Measurements from ENCODE around the gene KIAA1328.
"Not testable (repeated sequence)": the region's sequence is repeated elsewhere in the genome, so short reads cannot be mapped to it uniquely, and the experiment has no call there.

KIAA1328 gene

DNA sequence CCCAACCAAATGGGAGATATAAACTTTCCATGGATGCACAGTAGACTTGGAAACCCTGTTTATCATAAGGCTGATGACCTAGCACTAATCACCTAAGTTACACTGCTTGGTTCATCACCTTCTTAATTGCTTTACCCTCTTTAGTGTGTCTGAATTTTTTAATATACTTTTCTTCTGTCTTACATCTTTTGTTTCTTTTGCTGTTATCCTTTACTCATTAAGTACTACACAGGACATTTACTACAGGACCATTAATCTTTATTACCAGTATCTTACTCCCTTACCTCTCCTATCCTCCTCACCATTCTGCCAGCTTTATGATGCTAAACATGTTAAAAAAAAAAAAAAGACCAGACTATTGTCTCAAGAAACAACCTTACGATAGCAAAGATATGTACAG lies 333.6 kb downstream of the KIAA1328 start:
- DNase-seq, result no peak

DNA sequence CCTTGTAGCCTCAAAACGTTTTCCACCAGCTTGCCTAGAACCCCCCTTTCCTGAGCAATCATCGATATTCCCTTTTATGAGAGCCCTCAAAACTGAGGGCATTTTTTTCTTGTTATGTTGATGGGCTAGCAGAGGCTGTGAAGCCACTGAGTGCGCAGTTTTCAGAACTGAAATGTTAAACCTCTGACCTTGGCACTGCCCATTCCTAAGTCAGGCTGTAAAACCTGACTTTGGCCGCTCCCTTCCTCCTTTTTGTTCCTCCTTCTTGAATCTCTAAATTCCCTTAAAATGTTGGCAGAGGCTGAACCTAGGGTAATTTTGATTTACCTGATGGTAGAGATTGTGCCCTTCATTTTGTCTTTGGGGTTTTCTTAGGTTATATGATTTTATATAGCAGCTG lies 334.2 kb downstream of the KIAA1328 start:
- no peak for DNase-seq

DNA sequence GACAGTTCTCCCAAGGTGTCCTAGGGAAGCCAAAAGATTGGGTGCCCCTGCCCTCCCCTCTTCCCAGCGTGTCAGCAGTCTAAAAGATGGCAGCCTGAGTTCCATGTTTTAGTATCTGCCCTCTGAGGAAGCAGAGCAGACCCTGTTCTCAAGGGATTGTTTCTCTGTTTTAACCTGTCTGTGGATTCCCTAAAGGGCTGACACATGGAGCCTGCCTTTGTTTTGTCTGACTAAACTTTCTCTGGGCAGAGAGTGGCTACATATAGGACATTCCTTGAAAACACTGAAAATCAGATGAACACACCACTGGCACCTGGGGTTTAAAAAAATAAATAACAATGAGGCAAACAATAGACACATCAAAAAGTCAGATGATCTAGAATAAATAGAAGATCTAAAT lies 337.6 kb downstream of the KIAA1328 start:
- DNase-seq, result no peak

DNA sequence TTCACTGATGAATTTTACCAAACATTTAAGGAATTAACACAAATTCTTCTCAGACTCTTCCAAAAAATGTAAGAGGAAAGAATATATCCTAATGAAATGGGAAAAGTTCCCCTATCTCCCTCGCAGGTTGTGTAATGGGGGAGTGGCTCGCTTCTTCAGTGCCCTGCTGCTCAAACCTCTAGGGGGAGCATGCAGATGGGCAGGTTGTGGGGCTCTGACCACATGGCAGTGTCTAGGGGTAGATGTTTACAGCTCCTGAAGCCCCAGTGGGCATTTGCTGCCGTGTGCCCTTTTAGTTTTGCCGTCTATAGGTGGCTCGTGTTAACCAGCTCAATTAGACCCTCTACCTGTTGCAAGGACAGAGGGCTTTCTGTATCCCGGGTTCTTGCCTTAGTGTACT lies 338.0 kb downstream of the KIAA1328 start:
- not testable (repeated sequence) for DNase-seq

DNA sequence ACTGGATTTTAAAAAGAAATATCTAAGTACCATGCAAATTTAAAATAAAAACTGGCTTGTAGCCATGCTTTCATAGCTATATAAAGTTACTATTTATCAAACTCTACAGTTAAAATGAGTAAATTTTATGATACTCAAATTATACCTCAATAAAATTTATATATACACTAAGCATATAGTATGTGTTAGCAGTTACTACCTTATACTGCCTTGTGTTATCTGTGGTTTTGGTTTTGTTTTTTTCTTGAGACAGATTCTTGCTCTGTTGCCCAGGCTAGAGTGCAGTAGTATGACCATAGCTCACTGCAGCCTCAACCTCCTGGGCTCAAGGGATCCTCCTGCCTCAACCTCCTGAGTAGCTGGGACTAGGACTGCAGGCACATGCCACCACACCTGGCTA lies 342.1 kb downstream of the KIAA1328 start:
- DNase-seq, result no peak

DNA sequence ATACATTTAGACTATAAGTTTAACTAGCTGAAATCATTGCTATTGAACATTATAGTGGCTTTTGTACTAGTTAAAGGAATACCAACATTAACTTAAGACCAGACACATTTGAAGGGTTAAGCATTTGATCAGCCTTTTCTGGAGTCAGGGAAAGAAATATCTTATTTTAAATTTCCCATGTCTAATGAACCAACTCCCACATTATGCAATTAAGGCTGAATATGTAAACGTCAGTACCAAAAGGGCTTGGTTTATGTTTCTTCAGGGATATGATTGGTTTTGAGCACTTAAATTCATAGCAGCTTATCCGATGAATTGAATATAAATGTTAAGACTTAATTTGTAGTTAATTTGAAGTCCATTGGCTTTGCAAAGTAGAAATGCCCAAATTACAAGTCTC lies 344.5 kb downstream of the KIAA1328 start:
- no peak for DNase-seq

DNA sequence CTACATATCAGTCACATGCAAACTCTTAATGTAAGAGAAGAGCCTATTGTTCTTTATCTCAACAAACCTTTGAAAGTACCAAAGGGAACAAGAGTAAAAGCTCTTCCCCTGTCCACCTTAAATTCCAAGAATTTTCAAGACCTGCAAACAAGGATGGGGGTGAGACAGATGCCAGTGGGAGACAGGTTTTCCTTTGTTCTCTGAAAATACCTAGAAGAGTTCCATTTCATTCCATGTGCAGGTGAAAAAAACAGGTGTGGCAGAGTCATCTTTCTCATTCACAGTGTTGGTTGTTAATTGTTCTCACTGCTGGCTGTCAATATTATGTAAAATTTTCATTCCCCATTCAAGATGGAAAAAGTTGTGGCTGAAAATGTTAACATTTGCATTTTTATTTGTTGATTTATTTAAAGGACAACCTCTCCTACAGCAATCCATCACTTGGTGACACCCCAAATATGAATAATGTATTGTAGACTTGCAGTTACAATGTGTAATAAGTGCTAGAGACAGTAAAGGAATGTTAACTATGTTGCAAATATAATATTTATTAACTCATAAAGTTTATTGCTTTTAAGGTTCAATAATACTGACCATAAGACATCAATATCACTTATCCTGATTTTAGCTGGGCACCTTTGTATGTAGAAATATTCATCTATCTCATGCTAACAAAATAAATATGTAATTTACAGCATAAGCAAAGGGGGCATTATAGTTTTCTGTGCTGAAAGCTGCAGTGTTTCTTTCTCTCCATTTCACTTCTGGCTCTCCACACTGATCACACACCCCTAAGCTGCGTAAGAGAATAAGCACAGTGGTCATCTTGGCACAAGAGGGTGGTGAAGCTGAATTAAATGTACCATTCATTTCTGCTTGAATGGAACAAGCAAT lies 347.0 kb downstream of the KIAA1328 start:
- DNase-seq, result no peak

DNA sequence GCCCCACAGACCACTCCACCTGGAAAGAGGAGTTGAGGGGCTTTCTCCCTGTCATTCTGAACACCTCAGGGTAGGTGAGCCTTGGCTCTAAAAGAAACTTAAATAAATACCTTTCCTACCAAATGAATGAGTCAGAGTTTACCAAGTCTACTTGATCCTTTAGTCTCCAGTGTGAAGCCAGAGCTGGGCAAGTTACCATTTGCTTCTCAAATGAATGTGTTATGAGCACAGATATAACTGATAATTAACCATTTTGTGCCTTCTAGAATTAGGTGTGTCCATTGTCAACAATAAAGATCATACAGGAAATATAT lies 347.7 kb downstream of the KIAA1328 start:
- DNase-seq, result no peak

DNA sequence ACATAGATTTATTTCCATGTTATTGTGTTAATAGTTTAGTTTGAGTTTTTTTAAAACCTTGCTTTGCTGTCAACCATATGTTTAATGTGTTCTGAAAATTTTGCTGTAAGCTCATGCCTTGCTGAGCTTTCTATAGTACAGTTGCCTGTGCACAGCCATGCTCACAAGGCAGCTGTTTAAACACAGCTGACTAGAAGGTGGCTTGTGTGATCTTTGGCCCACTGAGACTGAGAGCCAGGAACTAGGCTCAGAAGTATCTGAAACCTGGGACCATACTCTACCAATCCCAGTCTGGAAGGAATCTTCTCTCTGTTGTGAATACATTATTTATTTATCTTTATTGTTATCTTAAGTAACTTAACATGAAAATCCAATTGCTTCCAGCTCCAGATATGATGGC lies 350.5 kb downstream of the KIAA1328 start:
- no peak for DNase-seq

DNA sequence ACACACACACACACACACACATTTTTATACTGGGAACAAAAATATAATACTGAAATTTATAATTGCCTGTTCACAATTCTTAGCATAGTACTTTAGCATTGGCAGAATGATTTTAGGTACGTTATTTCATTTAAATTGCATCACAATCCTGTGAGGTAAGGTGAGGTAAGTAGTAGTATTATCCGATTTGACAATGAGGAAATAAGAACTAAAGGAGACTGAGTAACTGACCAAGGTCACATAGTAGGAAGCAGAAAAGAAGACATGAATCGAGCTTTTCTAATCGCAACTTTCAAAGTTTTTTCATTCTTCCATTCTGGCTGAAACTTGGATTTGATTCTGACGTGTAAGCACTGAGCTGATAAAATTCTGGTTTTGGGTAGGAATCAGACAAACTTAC lies 351.2 kb downstream of the KIAA1328 start:
- no peak for DNase-seq

DNA sequence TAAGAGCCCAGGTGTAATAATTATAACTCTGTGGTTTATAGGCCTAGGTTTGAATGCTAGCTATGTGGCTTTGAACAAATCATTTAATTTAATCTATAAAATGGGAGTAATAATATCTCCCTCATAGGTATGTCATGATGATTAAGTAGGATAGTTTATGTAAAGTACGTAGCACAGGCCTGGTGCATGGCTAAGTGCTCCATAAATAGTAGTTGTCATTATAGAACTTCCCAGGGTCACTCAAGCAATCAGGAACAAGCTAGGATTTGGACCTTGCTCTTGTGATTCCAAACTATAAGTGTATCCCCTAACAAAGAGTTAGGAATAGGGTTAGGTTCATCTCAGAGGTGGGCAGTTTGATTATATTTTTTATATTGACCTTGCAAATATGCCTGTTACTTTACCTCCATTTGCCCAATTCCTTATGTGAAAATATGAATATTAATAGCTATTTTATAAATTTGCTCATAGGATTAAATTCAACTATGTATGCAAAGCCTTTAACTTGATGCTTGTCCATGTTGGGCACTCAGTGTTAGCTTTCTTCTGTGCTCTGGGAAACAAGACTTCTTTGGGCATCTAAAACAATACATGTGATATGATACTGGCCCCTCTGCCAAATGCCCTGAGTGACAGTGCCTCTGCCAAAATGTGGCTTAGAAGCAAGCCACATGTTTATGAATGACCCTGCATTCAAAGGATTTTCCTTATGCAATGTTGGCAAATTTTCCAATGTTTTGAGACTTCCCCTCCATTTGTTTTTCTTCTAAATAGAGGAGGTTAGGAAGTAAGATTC lies 353.6 kb downstream of the KIAA1328 start:
- DNase-seq, result no peak

DNA sequence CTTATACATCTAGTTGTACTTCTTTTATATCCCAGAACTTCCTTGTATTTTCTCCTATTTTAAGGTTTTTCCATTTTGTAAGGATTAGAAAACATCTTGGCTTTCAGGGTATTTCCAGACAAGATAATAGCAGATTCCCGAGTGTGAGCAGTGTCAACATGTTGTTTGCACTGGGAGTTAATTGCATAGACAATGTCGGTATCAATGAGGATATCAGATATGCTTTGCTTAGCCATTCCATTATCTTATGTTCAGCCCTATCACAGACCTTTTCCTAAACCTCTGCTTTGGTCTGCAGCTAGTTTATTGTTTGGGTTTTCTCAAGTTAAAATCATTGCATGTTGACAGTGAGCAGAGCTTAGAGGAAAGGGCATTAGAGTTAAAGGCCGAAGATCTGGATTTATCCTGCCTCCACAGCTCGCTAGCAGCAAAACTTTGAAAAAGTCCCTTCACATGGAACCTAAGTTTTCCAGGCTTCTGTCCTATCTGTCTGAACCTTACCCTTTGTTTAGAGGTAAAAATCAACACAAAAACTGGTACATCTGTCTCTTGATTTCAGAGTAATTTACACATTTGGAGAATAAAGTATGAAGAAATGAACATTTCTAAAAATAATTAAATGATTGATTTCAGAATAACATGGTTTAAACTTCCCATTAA lies 355.4 kb downstream of the KIAA1328 start:
- DNase-seq, result no peak

DNA sequence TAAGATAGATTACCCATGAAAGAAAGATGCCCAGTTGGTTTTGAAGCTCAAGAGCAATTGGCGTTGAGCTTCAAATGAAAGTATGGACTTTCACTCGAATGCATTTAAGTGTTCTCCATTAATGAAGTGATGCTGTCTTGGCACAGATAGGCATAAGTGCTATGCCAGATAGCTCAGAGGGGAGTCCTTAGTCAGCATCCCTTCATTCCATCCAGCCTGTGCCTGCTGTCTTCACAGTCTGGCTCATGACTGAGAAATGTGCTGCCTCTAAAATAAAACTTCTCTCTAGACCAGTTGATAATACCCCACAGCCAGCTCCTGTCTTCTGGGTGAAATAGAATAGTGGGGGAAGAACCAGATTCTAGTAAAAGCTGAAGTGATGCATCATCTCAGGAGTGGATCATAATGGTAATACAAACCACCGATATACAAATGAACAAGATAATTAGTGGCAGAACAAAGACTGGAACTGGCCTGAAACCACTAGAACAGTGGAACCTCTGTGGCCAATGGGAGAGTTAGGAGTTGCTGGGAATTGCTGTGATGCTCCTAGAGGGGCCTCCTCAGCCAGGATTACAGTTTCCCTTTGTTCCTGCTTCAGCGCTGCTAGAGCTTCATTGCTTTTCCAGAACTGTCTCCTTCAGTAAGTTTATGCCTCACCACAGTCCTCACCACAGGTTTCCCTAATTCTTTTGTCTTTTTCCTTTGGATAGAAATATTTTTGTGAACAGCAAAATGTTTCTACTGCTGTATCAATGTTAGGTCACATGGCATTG lies 359.3 kb downstream of the KIAA1328 start:
- DNase-seq, result no peak

DNA sequence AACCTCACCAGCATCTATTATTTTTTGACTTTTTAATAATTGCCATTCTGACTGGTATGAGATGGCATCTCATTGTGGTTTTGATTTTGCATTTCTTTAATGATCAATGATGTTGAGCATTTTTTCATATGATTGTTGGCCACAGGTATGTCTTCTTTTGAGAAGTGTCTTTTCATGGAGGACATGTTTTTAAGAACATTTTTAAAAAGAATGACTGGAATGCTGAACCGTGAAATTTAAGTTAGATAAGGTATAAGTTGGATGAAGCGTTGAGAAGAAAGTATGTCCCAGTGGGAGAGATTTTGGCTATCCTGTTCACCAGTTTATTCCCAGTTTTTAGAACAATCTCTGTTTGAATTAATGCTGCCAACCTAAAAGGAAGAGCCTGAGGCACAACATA lies 370.8 kb downstream of the KIAA1328 start:
- DNase-seq, result no peak

DNA sequence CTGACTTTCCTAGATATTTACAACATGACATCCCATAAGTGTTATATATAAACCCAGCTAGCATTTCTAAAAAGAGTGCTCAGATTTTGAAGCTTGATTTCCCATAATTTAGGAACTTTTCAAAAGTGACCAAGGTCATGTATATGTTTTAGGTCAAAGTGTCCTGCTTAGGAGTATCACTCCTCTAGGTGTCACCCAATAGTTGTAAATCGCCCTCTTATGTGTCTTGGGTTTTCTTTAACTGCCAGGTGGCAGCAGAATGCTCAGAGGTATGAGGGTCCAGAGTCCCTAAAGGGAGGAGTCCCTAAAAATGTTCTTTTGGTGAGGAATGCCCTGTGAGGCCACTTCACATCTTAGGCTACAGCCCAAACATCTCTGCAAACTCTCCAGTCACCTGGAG lies 378.4 kb downstream of the KIAA1328 start:
- no peak for DNase-seq

DNA sequence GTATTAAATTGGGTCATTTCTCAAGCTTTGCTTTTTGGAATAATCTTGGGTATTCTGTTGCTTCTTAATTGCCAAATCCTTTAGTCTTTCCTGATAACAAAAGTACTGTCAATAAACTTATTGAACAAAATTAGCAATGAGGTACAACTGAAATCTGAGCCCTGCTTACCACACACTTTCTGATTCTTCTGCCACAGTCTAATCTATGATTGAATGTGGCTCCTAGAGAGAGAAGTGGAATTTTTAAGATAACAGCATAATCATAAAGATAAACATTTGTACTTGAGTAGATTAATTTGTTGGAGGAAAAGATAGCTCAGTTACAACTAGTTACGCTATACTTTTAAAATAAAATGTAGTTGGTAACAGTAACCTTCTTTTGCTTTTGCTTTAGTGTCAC lies 381.9 kb downstream of the KIAA1328 start:
- DNase-seq, result no peak

DNA sequence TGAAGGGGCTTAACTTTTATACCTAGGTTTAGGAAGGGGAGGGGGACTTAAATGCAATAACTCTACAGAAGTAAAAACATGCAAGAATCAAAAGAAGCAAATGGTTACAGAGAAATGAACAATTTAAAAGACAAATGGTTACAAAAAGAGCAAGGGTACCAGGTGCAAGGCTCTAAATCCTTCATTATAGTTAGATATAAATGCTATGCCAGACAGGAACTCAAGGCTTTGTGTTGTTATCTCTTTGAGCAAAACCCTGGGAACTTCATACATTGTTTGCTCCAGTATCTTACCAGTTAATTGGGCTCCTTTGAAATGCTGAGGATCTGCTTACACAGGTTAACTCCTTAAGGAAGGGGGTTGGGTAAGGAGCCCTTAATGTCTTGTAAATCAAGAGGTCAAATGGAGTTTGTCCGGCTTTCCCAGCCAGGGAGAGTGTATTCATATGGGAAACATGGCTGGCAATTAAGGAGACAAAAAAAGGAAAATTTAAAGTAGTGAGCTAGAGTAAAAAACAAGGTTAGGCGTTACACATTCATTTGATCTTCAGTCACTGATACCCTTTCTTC lies 389.2 kb downstream of the KIAA1328 start:
- no peak for DNase-seq

DNA sequence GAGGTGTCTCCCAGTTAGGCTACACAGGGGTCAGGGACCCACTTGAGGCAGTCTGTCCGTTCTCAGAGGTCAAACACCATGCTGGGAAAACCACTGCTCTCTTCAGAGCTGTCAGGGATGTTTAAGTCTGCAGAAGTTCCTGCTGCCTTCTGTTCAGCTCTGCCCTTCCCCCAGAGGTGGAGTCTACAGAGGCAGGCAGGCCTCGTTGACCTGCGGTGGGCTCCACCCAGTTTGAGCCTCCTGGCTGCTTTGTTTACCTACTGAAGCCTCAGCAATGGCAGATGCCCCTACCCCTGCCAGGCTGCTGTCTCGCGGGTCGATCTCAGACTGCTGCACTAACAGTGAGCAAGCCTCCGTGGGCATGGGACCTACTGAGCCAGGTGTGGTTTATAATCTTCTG lies 390.3 kb downstream of the KIAA1328 start:
- DNase-seq, result no peak

DNA sequence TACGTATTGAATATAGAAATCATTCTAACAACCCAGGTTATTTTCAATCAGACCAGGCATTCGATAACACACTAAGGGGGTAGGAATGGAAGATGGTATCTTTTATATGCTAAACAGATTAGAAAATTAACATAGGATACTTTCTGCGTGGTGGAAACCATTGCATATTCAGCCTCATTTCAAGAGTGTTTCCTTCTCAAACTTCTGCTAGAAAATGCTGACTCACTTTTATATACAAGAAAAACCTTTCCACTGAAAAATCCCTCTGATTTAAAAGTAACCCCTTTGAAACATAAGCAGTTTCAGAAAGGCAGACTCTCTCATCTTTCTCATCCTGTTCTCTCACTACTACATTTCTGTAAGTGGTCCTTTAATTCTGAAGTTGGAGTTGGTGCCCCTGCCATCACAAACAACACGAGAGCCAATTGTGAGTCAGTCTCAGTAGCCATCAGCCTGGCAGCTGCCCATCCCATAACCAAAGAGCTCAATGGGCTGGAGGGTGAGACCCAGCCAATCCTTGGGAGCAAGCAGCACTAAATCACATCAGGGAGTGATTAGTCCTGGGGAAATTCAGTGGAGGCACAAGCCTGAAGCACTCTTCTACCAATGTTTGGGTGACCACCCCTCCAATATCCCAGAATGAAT lies 393.5 kb downstream of the KIAA1328 start:
- no peak for DNase-seq

DNA sequence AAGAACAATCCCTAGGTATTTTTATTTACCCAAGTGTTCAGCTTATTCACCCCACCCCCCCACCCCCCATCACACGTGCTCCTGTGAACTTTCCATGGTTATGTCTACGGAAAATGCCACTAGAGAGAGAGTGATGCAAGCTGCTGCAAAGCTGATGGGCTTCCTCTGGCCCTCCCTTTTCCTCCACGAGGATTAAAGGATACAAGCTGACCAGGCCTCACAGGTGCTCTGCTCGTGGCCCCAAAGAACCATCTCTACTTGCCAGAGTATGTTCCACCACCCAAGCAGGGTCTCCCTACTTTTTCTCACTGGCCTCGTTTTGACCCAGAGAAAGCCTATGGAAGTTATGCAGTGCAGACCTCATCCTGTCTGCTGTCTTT lies 394.1 kb downstream of the KIAA1328 start:
- no peak for DNase-seq

DNA sequence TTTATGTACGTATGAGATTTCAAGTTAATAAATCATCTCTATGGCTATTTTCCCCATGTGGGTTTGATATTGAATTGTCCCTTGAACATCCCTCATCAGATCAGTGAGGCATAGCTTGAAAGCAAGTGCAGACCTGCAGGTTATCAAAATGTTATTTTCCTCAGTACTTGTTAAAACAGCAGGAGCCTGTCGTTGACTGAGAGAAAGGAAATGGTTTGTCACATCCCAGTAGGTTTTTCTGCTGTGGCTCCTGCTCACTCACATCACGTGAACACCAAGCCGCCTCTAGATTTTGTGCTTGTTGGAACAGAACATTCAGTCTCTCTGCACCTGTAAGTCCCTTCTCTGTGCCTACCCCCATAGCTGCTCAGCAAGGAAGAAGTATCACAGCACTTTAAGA lies 396.4 kb downstream of the KIAA1328 start:
- DNase-seq, result no peak

DNA sequence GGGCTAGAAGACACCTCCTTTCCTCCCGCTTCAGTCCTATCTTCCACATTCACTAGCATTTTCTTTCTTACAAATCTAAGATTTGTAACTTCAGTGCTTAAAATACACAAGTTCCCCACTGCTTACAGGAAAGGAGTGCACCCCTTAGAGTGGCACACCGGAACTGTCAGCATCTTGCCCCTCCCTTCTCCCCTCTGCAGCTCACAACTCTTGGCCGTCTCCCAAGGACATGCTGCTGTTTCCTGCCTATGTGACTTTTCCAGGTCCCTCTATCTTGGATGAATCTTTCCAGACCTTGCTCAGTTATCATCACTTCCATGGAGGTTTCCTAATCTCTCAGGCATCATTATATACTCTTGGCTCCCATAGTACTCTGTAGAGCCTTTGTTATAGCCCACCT lies 401.8 kb downstream of the KIAA1328 start:
- no peak for DNase-seq

Data from CD4-positive, alpha-beta T cell treated with Interleukin-4 for 1 hour (primary cell).